Mononuclear cell (primary cell): ENCODE measurements around the gene HMGN5. TPM values are rescaled to one million over a fixed set of nuclear protein-coding genes. Genes with fewer than 3 reads are reported as not detected.

Experiments used
- H3K27me3 ChIP-seq: 2 replicates; pipeline ENCODE4 v1.6.0; 2011; ENCODE audit warnings: low read length, control low read depth; ENCODE audit not compliant: insufficient read depth
- H3K4me1 ChIP-seq: 2 replicates; pipeline ENCODE4 v1.5.1; 2011; ENCODE audit warnings: mild to moderate bottlenecking, low read length, control low read depth; ENCODE audit not compliant: insufficient read depth
- H3K4me3 ChIP-seq: 2 replicates; pipeline ENCODE4 v1.5.1; 2011; ENCODE audit warnings: mild to moderate bottlenecking, low read length, moderate library complexity
- H3K9me3 ChIP-seq: 2 replicates; pipeline ENCODE4 v1.5.1; 2011; ENCODE audit warnings: low read depth, mild to moderate bottlenecking, control low read depth, low read length
- total RNA-seq: library from RNA; depleted of rRNA; stranded (reverse); fragments of >200 nt; gene quantifications from one replicate; pipeline ENCODE4 v1.2.3, GENCODE V29; 2012

Gene HMGN5
- total RNA-seq, 1 donor: 0.21 TPM

GRCh38 chrX:81195712-81196111, 6.0 kb downstream of the HMGN5 start:
- no peak overlapping the region for H3K4me3 ChIP-seq
- no peaks in the 10 kb centered on the region for H3K9me3 ChIP-seq
- no peaks in the 10 kb centered on the region for H3K4me1 ChIP-seq
- H3K27me3 ChIP-seq: no peaks in the 10 kb centered on the region

- H3K27me3 ChIP-seq: no peaks in the 10 kb centered on the region
- no peak overlapping the region for H3K4me3 ChIP-seq
- no peaks in the 10 kb centered on the region for H3K4me1 ChIP-seq
- H3K9me3 ChIP-seq: no peaks in the 10 kb centered on the region
Observed at GRCh38 chrX:81195259-81195658, 6.5 kb downstream of the HMGN5 start.

- Histone ChIP-seq H3K4me3 (no peak overlapping the region), H3K4me1 (no peaks in the 10 kb centered on the region), H3K9me3 (no peaks in the 10 kb centered on the region), H3K27me3 (no peaks in the 10 kb centered on the region)
Observed at GRCh38 chrX:81174286-81174685, 27.4 kb downstream of the HMGN5 start.

GRCh38 chrX:81168391-81168790, 33.3 kb downstream of the HMGN5 start:
- Histone ChIP-seq H3K4me3 (no peak overlapping the region), H3K9me3 (no peaks in the 10 kb centered on the region), H3K27me3 (no peaks in the 10 kb centered on the region), H3K4me1 (no peaks in the 10 kb centered on the region)

- peaks cover 7% of the 10 kb centered on the region for H3K27me3 ChIP-seq
- peak overlapping the region; percentile 64 for H3K4me3 ChIP-seq
- no peaks in the 10 kb centered on the region for H3K9me3 ChIP-seq
Observed at GRCh38 chrX:81121513-81122363, 80.0 kb downstream of the HMGN5 start.

GRCh38 chrX:81120936-81121371, 80.8 kb downstream of the HMGN5 start:
- Histone ChIP-seq H3K27me3 (peaks cover 7% of the 10 kb centered on the region), H3K9me3 (no peaks in the 10 kb centered on the region), H3K4me1 (peaks cover 11% of the 10 kb centered on the region), H3K4me3 (peak overlapping the region; percentile 64)

More at GRCh38 chrX:81121513-81122363, 80.0 kb downstream of the HMGN5 start:
- H3K4me1 ChIP-seq: peaks cover 11% of the 10 kb centered on the region

GRCh38 chrX:81120258-81120935, 81.3 kb downstream of the HMGN5 start:
- no peaks in the 10 kb centered on the region for H3K9me3 ChIP-seq
- H3K4me3 ChIP-seq: peak overlapping the region; percentile 64
- H3K4me1 ChIP-seq: peaks cover 11% of the 10 kb centered on the region
- H3K27me3 ChIP-seq: peaks cover 7% of the 10 kb centered on the region

GRCh38 chrX:81114757-81115156, 87.0 kb downstream of the HMGN5 start:
- Histone ChIP-seq H3K4me3 (no peak overlapping the region), H3K9me3 (no peaks in the 10 kb centered on the region)

GRCh38 chrX:81110286-81110685, 91.4 kb downstream of the HMGN5 start:
- no peaks in the 10 kb centered on the region for H3K27me3 ChIP-seq
- H3K4me1 ChIP-seq: no peaks in the 10 kb centered on the region
- H3K4me3 ChIP-seq: no peak overlapping the region
- no peaks in the 10 kb centered on the region for H3K9me3 ChIP-seq

More at GRCh38 chrX:81114757-81115156, 87.0 kb downstream of the HMGN5 start:
- Histone ChIP-seq H3K4me1 (no peaks in the 10 kb centered on the region), H3K27me3 (no peaks in the 10 kb centered on the region)

- Histone ChIP-seq H3K9me3 (no peaks in the 10 kb centered on the region), H3K4me3 (no peak overlapping the region), H3K4me1 (no peaks in the 10 kb centered on the region), H3K27me3 (no peaks in the 10 kb centered on the region)
Observed at GRCh38 chrX:81082649-81083048, 119.1 kb downstream of the HMGN5 start.

Other genes with a start within 250 kb of the HMGN5 start
- 288 TPM for gene SH3BGRL, start 189 bp upstream of the HMGN5 start, total RNA-seq